HCEC 1CT (cell line): ENCODE data around the gene KIF16B.
A peak's percentile ranks its signal among the peaks of the same experiment; 100 is the strongest.

ENCODE experiments used
- DNase-seq: peaks from one replicate; pipeline ENCODE4 v3.0.0-alpha.2; 2017

Gene KIF16B

GRCh38 chr20:16424780-16425179 lies 148.5 kb downstream of the KIF16B start:
- DNase-seq, result no peak

DNA sequence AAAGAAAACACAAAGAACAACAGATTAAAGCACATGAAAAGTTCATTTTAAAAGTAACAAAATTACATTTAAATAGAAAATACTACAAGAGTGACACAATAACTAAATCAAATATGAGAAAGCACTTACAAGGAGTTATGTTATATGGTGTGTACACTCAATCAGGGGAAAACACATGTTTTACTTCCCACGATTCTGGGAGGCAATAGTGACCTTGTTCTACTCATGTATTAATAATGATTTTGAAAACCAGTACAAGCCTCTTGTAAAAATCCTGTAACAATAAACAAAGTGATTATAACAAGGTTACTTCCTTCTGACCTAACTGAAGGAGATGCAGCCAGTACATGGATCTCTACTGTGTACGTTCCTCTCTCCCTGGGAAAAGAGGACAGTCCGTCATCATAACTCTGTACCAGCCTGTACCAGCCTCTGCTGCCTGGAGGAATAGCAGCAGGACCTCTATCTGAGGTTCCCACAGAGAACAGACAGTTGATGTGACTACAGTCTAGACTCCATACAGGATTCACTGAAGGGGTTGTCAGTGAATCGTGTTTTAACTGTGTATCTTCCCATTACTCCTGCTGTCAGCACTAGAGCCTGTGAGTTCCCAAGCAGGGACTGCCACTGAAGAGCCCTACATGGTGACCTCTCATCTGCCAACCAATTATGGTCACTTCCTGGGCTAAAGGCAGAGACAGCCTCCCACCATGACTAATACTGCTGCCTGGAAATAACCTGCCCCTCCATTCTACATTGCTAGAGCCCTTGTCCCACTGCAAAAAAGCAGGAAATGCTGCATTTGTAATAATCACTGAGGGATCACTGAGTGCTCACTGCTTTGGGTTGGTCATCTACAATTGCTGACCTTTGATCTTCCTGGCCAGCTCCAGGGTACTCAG lies 149.7 kb downstream of the KIF16B start:
- DNase-seq, result peak; percentile 14

DNA sequence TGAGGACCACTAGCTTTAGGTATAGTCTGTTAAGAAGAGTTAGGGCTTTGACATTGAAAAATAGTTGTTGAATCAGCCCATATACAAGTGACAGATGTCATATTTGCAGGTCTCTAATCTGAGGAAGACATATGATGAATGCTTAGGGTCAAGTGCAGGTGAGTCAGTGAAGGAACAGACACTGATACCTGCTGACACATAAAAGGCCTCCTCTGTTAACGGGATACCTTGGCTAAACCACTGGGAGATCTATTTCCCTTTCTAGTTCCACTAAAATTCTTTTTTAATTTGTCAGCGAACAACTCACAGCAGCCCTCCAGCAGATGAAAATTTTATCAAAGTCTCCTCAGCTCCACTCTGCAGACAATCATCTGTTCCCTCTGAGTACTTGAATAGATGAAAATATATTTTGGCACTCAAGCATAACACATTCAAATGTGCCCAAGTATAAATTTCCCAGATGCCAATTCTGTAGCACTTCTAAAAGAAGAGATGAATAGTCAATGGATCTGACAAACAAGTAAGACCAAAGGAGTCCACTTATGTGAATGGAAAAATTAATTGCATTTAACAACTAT lies 154.0 kb downstream of the KIF16B start:
- DNase-seq, result no peak

DNA sequence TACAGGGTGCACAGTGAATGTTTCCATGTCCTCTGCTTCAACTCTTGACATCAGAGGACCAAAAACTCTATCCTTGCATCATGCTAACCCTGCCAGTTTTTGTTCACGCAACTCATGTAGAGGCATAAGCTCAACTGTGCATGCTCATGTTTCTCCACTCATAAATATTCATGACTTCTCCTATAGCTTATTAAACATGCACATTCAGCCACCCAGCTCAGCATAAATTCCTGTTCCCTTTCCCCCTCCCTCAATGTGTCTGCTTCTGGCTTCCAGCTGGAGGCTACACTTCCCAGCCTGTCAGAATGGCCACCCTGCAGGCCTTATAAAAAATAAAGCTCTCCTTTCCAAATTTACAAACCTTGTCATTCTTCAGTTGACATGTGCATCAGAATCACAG lies 154.6 kb downstream of the KIF16B start:
- no peak for DNase-seq

- DNase-seq, result no peak
Observed at GRCh38 chr20:16417001-16417400, 156.2 kb downstream of the KIF16B start.

DNA sequence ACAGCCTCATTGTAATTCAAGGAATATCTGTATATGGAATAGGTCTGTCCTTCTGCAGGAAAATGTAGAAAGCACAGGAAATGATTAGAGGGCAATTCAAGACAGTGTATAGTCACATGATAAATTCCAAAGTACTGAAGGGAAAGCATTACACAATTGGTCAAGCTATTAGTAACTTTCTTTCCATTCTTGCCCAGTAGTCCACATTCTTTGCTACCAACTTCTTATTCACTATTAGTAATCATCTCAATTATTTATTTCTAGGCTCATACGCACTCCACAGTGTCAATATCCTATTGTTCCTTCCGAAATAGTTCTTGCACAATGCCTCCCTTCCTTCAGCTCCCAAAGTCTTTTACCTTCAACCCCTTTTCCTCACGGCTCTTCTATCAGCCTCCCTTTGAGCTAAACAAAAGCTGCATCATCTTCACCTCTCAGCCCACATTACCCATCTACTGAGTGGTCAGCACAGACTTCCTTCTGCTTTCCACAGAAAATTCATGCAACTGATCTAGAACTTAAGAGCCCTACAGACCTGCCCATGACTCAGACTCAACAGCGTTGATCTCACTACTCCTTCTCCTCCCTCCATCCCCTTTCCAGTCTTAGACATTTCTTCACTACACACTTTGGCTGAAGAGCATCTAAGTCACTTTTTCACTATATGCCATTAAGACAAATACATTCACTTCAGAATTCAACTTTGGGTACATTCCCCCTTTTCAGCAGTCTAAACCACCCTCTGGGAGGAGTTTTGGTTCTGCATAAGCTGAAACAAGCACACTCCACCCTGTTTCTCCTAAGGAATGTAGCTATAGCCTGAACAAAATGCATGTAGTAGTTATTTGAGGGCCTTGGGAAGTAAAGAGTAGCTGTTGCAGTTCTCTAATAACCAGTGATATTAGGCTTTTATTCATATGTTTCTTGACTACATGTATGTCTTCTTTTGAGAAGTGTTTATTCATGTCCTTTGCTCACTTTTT lies 157.9 kb downstream of the KIF16B start:
- peak; percentile 86 for DNase-seq

DNA sequence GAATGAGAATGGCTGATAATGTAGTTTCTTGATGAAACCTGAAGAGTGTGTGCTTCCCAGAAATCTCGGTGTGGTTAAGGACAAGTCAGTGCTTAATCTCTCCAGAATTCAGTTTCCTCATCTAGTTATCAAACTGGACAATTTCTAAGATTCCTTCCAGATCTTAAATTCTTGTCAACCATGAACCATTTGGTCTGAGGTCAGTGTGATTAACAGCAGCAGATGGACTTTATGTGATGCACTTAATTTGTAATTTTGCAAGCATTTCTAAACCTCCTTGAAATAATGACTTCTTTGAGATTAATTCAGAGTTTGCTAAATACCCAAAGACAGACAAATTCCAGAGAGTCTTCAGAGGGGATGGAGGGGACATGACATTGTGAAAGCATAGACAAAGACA lies 160.3 kb downstream of the KIF16B start:
- DNase-seq, result no peak

DNA sequence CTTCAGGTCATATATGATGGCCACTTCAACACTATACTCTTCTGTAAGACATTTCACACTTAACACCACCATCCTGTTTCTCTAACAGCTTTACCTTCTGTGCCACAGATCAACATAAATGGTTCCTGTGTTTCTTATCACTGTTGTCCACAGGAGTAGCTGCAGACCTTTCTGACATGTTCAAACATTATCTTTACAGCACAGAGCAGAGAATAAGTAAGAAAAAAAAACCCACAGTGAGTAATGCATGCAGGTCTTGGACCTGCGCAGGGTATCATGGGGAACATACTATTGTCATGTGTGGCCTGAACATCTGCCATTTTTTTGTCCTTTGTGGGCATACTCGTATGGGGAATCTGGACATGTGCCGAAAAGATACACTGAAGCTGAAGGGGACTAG lies 161.9 kb downstream of the KIF16B start:
- DNase-seq, result no peak

- DNase-seq, result no peak
Observed at GRCh38 chr20:16410626-16411025, 162.6 kb downstream of the KIF16B start.

GRCh38 chr20:16408981-16409380 lies 164.3 kb downstream of the KIF16B start:
- DNase-seq, result no peak

GRCh38 chr20:16407251-16408067 lies 165.8 kb downstream of the KIF16B start:
- DNase-seq, result no peak

DNA sequence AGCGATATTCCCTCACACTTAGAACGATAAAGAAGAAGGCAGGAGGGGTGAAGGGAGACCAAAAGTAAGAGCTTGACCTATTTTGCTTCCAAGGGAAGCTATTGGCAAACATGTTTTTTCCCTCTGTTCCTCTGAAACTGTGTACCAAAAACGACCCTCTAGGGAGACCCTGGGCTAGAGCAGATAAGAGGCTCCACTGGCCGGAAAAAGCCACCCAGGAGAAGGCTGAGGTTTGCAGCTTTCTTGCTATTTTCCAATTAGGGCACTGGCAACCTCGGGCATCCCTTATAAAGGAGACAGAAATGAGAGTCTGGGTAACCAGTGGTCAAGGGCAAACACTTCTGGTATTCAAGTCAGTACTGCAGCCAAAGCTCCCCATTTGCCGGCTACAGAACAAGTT lies 168.0 kb downstream of the KIF16B start:
- DNase-seq, result no peak

DNA sequence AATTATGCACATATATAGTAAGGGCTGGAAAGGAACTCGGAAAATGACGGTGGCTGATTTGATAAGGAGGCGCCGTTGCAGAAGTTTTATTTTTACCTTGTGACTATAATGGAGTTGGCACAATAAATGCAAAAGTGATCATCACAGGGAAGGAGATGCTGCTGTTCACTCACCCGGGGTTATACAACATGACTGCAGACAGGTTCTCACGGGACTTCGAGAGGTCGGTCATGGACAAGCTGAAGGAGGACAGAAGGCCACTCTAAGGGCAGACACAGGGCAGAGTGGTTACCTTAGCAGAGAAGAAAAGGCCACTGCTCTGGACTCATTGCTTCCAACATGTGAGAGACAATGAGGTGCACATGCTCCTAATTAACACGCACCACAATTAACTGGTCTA lies 168.6 kb downstream of the KIF16B start:
- no peak for DNase-seq

- no peak for DNase-seq
Observed at GRCh38 chr20:16404171-16404570, 169.1 kb downstream of the KIF16B start.

GRCh38 chr20:16400234-16400633 lies 173.0 kb downstream of the KIF16B start:
- DNase-seq, result no peak

DNA sequence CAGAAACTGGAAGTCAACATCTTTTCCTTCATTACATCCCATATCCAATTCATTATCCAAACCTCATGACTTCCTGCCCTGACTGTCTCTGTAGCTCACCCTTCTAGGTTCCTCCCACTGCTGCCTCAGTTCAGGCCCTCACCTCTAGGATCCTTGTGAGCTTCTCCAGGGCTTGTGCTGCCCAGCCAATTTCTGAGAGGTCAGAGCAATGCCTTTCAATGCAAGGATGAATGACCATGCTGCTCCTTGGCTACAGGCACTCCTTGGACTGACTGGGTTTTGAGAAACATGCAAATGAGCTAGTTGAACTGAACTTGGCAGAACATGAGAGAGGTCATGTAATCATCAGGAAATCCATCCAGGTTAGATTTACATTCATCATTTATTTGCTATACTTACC lies 173.4 kb downstream of the KIF16B start:
- DNase-seq, result no peak

GRCh38 chr20:16397086-16397485 lies 176.2 kb downstream of the KIF16B start:
- DNase-seq, result no peak

DNA sequence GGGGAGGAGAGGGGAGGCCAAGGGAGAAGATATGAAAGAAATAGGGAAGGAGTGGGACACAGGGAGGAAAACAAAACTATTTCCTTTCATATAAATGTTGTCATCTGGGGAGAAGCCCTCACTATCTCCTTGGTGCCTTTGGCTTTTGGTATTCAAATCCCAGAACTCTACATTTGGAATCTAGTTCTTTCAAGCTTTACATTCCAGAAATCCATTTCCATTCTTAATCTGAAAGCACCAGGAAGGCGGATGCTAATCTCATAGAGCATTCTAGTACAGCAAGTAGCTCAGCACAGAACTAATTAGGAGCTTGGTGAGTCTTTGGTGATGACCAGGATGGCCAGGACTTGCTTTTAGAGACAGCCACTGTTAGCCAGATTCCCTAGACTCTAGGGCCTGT lies 177.9 kb downstream of the KIF16B start:
- no peak for DNase-seq

GRCh38 chr20:16394784-16395183 lies 178.5 kb downstream of the KIF16B start:
- DNase-seq, result no peak

DNA sequence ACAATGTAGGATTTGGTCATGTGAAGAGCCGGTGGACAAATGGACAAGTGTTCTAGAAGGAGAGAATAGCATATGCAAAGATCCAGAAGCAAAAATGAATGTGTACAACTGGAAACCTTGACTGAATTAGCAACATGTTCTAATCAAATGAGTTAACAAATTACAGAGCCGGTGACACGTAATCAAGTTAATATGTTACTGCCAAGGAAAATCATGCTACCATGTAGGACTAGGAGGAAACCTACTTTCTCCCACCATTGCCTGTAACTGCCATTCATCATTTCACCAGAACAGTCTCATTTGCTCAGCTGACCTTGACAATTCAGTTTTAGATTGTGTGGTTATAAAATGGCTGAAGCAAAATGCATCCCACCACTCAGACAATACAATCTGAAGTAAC lies 179.4 kb downstream of the KIF16B start:
- DNase-seq, result no peak

GRCh38 chr20:16393297-16393696 lies 180.0 kb downstream of the KIF16B start:
- no peak for DNase-seq

DNA sequence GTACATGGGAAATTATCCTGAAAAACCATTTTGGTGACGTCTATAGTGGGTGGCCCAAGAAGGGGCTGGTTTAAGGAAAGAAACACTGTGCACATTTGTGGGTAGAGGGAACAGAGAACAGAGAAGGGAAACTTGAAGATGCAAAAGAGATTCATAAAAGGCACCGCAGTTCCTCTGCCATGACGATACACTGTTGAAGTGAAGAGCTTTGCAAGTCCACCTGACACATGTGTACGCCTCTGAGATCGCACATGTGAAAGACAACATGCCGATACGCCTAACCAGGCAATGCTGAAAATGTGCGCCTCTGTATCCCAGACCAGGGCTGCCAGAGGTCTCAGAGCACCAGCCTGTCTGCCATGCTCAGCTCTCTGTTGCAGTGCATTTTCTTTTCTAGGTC lies 180.9 kb downstream of the KIF16B start:
- DNase-seq, result no peak

GRCh38 chr20:16390991-16391390 lies 182.3 kb downstream of the KIF16B start:
- no peak for DNase-seq
